Ishikawa (cell line): ENCODE results near the gene MAGEA4.

ENCODE experiments used
- EP300 ChIP-seq: IDR thresholded peaks from 2 replicates; pipeline ENCODE4 v1.6.1; 2012; ENCODE audit warnings: borderline replicate concordance
- TAF1 ChIP-seq: IDR thresholded peaks from 2 replicates; pipeline ENCODE4 v1.6.1; 2012; ENCODE audit warnings: low read depth, mild to moderate bottlenecking
- ZBTB7A ChIP-seq: IDR thresholded peaks from 2 replicates; pipeline ENCODE4 v1.6.1; 2012; ENCODE audit warnings: low read depth

DNA sequence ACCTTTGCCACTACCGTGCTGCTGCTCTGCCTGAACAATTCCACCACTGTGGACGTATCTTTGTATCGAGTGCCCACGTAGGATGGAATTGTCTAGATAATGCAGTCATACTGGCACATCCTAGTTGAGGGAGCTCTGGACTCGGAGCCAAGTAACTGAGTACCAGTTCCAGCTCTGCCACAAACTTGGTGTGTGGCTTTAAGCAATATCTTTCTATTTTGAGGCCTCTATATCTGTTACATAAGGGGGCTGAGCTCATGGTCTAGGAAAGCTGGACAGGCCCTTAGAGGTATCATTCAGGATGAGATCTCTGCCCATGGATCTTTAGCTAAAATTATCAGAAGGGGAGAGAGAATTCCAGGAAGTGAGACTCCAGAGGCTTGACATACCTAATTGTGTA is 49.3 kb downstream of the MAGEA4 start:
- TF ChIP-seq EP300 (no peak), TAF1 (no peak), ZBTB7A (no peak)
